ENCODE results near the gene RPRM.

DNA sequence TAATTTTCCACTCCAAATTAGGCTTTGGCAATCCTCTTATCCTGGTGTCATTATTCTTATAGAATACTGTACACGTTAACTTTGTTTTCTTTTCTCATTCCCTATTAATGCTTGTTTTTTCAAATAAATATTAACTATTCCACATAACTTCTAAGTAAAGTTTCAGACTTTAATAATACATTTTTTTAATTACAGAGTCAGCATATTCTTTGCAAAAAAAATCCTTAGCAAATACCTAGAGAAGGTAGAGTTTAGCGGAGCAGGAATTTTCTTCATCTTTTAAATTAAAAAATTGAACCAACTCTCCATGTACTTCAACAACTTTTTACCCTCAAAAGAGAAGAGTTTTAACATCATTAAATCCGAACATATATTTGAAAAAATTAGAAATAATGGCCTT is 45.2 kb downstream of the RPRM start:
- no peak for TF ChIP-seq TCF7L2 (IDR thresholded peaks at IDR 0.05; ENCODE audit: low read depth, low read length)
- TF ChIP-seq, protein P1, sequence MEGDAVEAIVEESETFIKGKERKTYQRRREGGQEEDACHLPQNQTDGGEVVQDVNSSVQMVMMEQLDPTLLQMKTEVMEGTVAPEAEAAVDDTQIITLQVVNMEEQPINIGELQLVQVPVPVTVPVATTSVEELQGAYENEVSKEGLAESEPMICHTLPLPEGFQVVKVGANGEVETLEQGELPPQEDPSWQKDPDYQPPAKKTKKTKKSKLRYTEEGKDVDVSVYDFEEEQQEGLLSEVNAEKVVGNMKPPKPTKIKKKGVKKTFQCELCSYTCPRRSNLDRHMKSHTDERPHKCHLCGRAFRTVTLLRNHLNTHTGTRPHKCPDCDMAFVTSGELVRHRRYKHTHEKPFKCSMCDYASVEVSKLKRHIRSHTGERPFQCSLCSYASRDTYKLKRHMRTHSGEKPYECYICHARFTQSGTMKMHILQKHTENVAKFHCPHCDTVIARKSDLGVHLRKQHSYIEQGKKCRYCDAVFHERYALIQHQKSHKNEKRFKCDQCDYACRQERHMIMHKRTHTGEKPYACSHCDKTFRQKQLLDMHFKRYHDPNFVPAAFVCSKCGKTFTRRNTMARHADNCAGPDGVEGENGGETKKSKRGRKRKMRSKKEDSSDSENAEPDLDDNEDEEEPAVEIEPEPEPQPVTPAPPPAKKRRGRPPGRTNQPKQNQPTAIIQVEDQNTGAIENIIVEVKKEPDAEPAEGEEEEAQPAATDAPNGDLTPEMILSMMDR (IDR thresholded peaks at IDR 0.05) = no peak
- TF ChIP-seq POLR2AphosphoS5 (IDR thresholded peaks at IDR 0.05; ENCODE audit: low read depth, low read length) = no peak

Measured in Panc1 (cell line).